Heart right ventricle (tissue), 16 donors: ENCODE data around the gene IGSF9B. TPM values are rescaled to one million over a fixed set of nuclear protein-coding genes. Genes with fewer than 3 reads are reported as not detected.
A peak's percentile ranks its signal among the peaks of the same experiment; 100 is the strongest.

Experiments
- ATAC-seq, 8 donors: fragments of 200-7000 bp; cut with Tn5 transposase; one replicate each; pipeline ENCODE4 v1.9.1; 2020; ENCODE audit warnings: mild to moderate bottlenecking in 8 of 8, moderate library complexity in 8 of 8, moderate number of reproducible peaks in 1 of 8
- DNase-seq, 2 donors: peaks; one replicate each; pipeline ENCODE4 v3.0.0-alpha.2; 2020
- H3K27ac ChIP-seq, 10 donors: fragments of 200-600 bp; sonication (generic) in 2 of 10; one replicate each; pipeline versions ENCODE4 v1.5.0 to v1.8.0; 2020 to 2022; ENCODE audit warnings: mild to moderate bottlenecking in 3 of 10
- H3K27me3 ChIP-seq, 7 donors: fragments of 200-600 bp; one replicate each; pipeline ENCODE4 v1.8.0; 2021 to 2022; ENCODE audit warnings: mild to moderate bottlenecking in 2 of 7
- H3K36me3 ChIP-seq, 9 donors: fragments of 200-600 bp; sonication (generic) in 1 of 9; one replicate each; pipeline versions ENCODE4 v1.5.0 to v1.8.0; 2020 to 2022; ENCODE audit warnings: mild to moderate bottlenecking in 2 of 9
- H3K4me1 ChIP-seq, 9 donors: fragments of 200-600 bp; sonication (generic) in 1 of 9; one replicate each; pipeline versions ENCODE4 v1.5.0 to v1.8.0; 2020 to 2022; ENCODE audit warnings: mild to moderate bottlenecking in 4 of 9
- H3K4me3 ChIP-seq, 10 donors: fragments of 200-600 bp; sonication (generic) in 2 of 10; one replicate each; pipeline versions ENCODE4 v1.5.0 to v1.8.0; 2020 to 2022; ENCODE audit warnings: mild to moderate bottlenecking in 7 of 10, moderate library complexity in 2 of 10
- H3K9me3 ChIP-seq, 11 donors: fragments of 200-600 bp in 10 of 11; sonication (generic) in 2 of 11; one replicate each; pipeline versions ENCODE4 v1.5.0 to v1.8.0; 2013 to 2022; ENCODE audit warnings: mild to moderate bottlenecking in 2 of 11, control low read depth in 1 of 11, moderate library complexity in 1 of 11
- WGBS, 2 donors: extraction: QIAGEN DNeasy Blood & Tissue Kit; methylation state at CpG; one replicate each; pipeline ENCODE4 v1.1.7; 2013; ENCODE audit warnings: inconsistent platforms in 1 of 2; 5-methylcytosine and 5-hydroxymethylcytosine counted together
- intact Hi-C, 10 donors: fragments of 100-400 bp; cut with DNase I; formaldehyde crosslinking; loops; one replicate each; pipeline versions ENCODE4 v1.11.1 to v1.14.2; 2022
- polyA plus RNA-seq, 2 donors: library from polyadenylated mRNA; stranded (reverse); fragments of 200-250 nt; gene quantifications; one replicate each; pipeline ENCODE4 v1.2.3, GENCODE V29; 2013
- total RNA-seq, 10 donors: library from RNA; stranded (reverse); fragmentation: NEBNext Ultra II Directional in 3 of 10; extraction: Animal tissue kit (Norgen Biotek cat#: 25700) in 3 of 10; gene quantifications; one replicate each; pipeline versions ENCODE4 v1.2.1 to v1.2.4, GENCODE V29; 2021 to 2023
- TF ChIP-seq, protein P1 (sequence below), 9 donors: fragments of 200-600 bp; sonication (generic) in 2 of 9; IDR thresholded peaks; one replicate each; pipeline versions ENCODE4 v1.5.0 to v1.8.0; 2021 to 2022; ENCODE audit warnings: antibody characterized with exemption in 9 of 9, mild to moderate bottlenecking in 5 of 9, moderate library complexity in 1 of 9
- donor health status: Arrhythmogenic right ventricular cardiomyopathy.
- donor health status: ischemic (EF 13 %, LVEDD 7.1; RV severe dilation, severe dysfunction).
- donor health status: healthy with polysubstance abuse.
- donor health status: DM: no; HTN: yes; CAD: no.
- donor health status: DM: no; HTN: no; CAD: no.
- donor health status: ischemic (EF 25% LVEDD 6.9; RV normal size, moderate dysfunction).
- donor health status: ischemic (EF 25% LVEDD 5.7; RV mildly dilated, moderate dysfunction).
- donor health status: healthy.
- donor health status: DM: yes; HTN: yes; CAD: no.
- donor health status: Ischemic cardiomyopathy.
- donor health status: ischemic (EF 35%, LVEDD 5.7; RV mildly dilated, moderate dysfunction).
- donor health status: nonischemic (EF 11% LVEDD 7.7; RV severe dilation, severe dysfunction).
- donor health status: DM: yes; HTN: yes; CAD: no.
- donor health status: PGD.
- donor health status: ischemic (EF 29% LVEDD 5.4; RV normal size, mild dysfunction).
- donor health status: nonischemic (EF 23%, LVEDD 6.1; RV moderate dilation, normal function).

The IGSF9B gene
- total and polyA plus RNA-seq, 12 donors = 6.7 to 72.3 (median 49.6) TPM

DNA sequence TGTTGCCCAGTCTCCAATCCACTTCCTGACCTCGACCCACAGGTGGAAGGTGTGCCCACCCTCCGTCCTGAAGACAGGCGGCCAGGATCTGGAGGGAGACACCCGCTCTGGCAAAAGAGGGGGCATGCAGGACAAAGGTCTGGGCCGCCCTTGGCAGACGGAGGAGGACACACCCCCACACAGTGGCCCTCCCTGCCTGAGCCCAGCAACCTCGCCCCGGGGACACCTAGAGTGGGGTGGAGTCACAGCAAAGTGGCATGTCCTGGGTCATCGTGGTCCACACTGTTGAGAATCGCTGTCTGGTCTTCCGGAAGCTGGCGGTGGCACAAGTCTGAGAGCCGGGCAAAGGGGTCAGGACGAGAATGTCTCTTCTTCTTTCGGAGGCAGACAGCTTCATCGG is 47.9 kb downstream of the IGSF9B start:
- Histone ChIP-seq H3K4me1 (no peaks in the 10 kb centered on the region), H3K4me3 (no peak overlapping the region), H3K9me3 (no peaks in the 10 kb centered on the region), H3K27me3 (no peaks in the 10 kb centered on the region), H3K36me3 (peaks cover 0 to 82% (median 11%) of the 10 kb centered on the region in 9 donors), H3K27ac (no peak overlapping the region)
- intact Hi-C loops = no loop called here
- no peak for ATAC-seq
- TF ChIP-seq, protein P1, sequence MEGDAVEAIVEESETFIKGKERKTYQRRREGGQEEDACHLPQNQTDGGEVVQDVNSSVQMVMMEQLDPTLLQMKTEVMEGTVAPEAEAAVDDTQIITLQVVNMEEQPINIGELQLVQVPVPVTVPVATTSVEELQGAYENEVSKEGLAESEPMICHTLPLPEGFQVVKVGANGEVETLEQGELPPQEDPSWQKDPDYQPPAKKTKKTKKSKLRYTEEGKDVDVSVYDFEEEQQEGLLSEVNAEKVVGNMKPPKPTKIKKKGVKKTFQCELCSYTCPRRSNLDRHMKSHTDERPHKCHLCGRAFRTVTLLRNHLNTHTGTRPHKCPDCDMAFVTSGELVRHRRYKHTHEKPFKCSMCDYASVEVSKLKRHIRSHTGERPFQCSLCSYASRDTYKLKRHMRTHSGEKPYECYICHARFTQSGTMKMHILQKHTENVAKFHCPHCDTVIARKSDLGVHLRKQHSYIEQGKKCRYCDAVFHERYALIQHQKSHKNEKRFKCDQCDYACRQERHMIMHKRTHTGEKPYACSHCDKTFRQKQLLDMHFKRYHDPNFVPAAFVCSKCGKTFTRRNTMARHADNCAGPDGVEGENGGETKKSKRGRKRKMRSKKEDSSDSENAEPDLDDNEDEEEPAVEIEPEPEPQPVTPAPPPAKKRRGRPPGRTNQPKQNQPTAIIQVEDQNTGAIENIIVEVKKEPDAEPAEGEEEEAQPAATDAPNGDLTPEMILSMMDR (IDR thresholded peaks at IDR 0.05) = no peak
- no peak for DNase-seq
- WGBS, 2 donors = 92 to 94% methylated on average over 16 of the region's 16 CpGs

DNA sequence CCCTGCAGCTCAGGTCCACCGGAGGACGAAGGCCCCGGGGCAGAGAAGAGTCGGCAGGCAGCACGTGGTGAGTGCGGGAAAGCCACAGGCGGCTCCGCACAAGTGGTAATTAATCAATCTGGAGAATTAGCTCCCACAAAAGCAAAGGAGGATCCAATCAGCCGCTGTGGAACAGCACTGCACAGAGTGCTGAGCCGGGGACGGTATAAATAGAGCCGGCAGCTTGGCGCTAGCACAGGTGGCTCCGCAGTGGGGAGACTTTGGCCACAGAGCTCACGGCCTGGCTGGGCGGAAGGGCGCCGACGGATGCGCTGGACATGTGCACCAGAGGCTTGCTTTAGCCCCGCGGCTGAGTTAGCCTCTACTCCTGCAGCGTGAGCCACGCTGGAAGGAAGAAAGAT is 48.9 kb downstream of the IGSF9B start:
- no peaks in the 10 kb centered on the region for H3K9me3 ChIP-seq
- intact Hi-C loops = no loop called here
- no peak overlapping the region for H3K27ac ChIP-seq
- peaks cover 0 to 72% (median 11%) of the 10 kb centered on the region in 9 donors for H3K36me3 ChIP-seq
- TF ChIP-seq, protein P1 (IDR thresholded peaks at IDR 0.05) = no peak
- no peaks in the 10 kb centered on the region for H3K27me3 ChIP-seq
- no peak for DNase-seq
- WGBS, 2 donors = 93 to 96% methylated on average over 24 of the region's 24 CpGs
- no peaks in the 10 kb centered on the region for H3K4me1 ChIP-seq
- peak in 1 of 8 donors; percentile 17 for ATAC-seq
- no peak overlapping the region for H3K4me3 ChIP-seq

DNA sequence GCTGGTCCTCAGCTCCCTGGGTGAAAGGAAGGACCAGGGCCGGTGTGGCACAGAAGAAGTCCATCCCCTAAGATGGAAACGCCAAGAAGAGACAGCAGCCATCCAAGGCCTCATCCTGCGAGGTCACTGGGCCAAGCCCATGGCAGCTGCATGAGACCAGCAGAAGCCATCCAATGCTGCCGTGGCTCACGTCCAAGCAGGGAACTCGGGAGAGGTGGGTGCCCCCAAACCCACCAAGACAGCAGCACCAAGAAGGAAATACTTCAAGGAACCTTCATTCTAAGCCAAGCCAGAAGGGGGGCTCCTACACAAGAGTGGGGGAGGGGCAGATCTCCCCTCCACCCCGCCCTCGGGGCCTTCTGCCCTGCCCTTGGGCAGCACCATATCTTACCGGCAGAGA is 49.6 kb downstream of the IGSF9B start:
- H3K4me1 ChIP-seq = no peaks in the 10 kb centered on the region
- TF ChIP-seq, protein P1 (IDR thresholded peaks at IDR 0.05) = no peak
- intact Hi-C loops = no loop called here
- no peak overlapping the region for H3K4me3 ChIP-seq
- ATAC-seq (peak in 2 of 8 donors; percentile 4 to 10), DNase-seq (no peak)
- no peaks in the 10 kb centered on the region for H3K27me3 ChIP-seq
- no peaks in the 10 kb centered on the region for H3K9me3 ChIP-seq
- H3K27ac ChIP-seq = no peak overlapping the region
- WGBS, 2 donors = 90 to 91% methylated on average over 9 of the region's 9 CpGs
- H3K36me3 ChIP-seq = peaks cover 0 to 65% (median 11%) of the 10 kb centered on the region in 9 donors

DNA sequence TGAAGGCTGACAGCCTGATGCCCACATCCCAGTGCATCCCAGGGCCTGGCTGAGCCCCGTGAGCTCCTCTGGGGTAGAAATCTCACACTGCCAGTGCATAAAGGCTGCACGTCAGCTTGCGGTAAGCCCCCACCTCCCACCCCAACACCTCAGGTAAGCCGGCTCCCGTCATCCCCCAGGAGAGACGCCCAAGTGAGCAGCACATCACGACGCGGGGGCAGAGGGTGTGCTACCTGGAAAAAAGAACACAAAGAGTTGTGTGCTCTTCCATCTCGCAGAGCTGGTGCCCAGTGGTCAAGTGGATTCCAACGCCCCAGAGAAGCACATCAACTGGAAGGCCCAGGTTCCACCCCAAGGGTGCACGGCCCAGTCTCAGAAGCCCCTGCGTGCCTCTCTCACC is 50.0 kb downstream of the IGSF9B start:
- peaks cover 0 to 62% (median 11%) of the 10 kb centered on the region in 9 donors for H3K36me3 ChIP-seq
- H3K9me3 ChIP-seq = no peaks in the 10 kb centered on the region
- no peaks in the 10 kb centered on the region for H3K4me1 ChIP-seq
- intact Hi-C loops = no loop called here
- WGBS, 2 donors = 94 to 96% methylated on average over 13 of the region's 13 CpGs
- DNase-seq (no peak), ATAC-seq (peak in 1 of 8 donors; percentile 6)
- no peak overlapping the region for H3K4me3 ChIP-seq
- H3K27me3 ChIP-seq = no peaks in the 10 kb centered on the region
- TF ChIP-seq, protein P1 (IDR thresholded peaks at IDR 0.05) = no peak
- no peak overlapping the region for H3K27ac ChIP-seq
